Gastrocnemius medialis (tissue), 4 donors: ENCODE data around the gene TNFAIP3.

Experiments used
- CTCF ChIP-seq, 5 experiments: fragments of 450-650 bp in 3 of 5; fragments of 200-600 bp in 2 of 5; sonication (generic) in 2 of 5; IDR thresholded peaks in 4 of 5; conservative IDR thresholded peaks in 1 of 5; 1 replicate in 4 of 5; 2 replicates in 1 of 5; pipeline ENCODE4 v1.5.1; 2016 to 2019; ENCODE audit warnings: antibody characterized with exemption in 5 of 5, mild to moderate bottlenecking in 3 of 5, moderate library complexity in 3 of 5
- POLR2A ChIP-seq, 2 donors: fragments of 450-650 bp; IDR thresholded peaks; one replicate each; pipeline ENCODE4 v1.6.1; 2017; ENCODE audit warnings: antibody characterized with exemption in 2 of 2, mild to moderate bottlenecking in 2 of 2, moderate library complexity in 2 of 2

DNA sequence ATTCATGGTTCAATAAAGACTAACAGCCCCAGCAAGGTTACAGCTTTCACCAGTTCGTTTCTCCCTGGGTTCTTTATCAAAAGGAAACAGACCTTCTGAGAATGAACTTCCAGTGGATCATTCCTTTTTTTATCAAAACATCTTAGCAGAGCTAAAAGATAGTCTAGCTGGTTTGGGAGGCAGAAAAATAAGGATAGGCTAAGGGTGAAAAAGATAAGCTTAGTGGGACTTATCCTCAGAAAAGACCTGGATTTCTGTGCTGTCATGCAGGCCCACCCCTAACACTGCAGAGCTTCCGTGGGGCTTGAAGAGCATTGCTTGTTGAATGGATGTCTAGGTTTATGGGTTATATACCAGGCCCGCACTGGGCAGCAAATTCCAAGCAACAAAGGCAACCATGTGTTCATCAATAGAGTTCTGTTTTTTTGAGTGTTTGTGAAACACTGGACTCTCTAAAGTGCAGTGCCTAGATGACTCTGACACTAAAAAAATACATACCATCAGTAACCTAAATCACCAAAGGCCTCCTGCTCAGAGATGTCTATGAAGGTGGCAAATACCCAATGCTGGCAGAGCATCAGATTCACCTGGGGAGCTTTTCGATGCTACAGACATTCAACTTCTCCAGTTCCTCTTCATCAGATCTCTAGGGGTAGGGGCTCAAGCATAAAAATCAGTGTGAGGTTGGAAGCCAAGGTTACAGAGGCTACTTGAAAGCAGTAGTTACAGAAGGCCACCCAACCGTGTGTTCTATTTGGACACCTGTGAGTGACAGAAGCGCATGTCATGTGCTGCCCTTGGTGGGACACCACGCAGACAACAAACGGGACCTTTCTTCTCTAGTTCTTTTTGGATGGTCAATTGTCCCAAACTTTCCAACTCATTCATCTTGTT, 53.0 kb downstream of the TNFAIP3 start:
- TF ChIP-seq CTCF (IDR thresholded peaks at IDR 0.05 in 4 of 5, conservative IDR thresholded peaks at IDR 0.05 in 1 of 5) (no peak), POLR2A (IDR thresholded peaks at IDR 0.05) (no peak)
